ENCODE measurements around the gene HOOK2.

- TF ChIP-seq CTCF (IDR thresholded peaks at IDR 0.05; ENCODE audit: insufficient read depth, low read depth, low read length) (no peak), EZH2 (IDR thresholded peaks at IDR 0.05; ENCODE audit: insufficient read depth, low read length) (no peak)
These were observed 20.7 kb downstream of the HOOK2 start for GRCh38 chr19:12754465-12755196.

Measured in astrocyte (in vitro differentiated cells and primary cell).